K562 (cell line): ENCODE results near the gene ERCC2. TPM values are rescaled to one million over a fixed set of nuclear protein-coding genes. Genes with fewer than 3 reads are reported as not detected.
A peak's percentile ranks its signal among the peaks of the same experiment; 100 is the strongest.

Experiments used
- CBFA2T3 ChIP-seq: fragments of 450-650 bp; IDR thresholded peaks from 2 replicates; pipeline ENCODE4 v1.6.1; 2017
- CREM ChIP-seq: IDR thresholded peaks from 2 replicates; pipeline ENCODE4 v1.6.1; 2014; ENCODE audit warnings: antibody characterized with exemption, low read depth
- EGR1 ChIP-seq: fragments of 450-650 bp; conservative IDR thresholded peaks from 2 replicates; pipeline ENCODE4 v1.6.1; 2017; ENCODE audit warnings: mild to moderate bottlenecking
- HEY1 ChIP-seq: fragments of 250-450 bp; sonication (Bioruptor Pico); IDR thresholded peaks from 2 replicates; pipeline ENCODE4 v1.5.0; 2020; ENCODE audit warnings: mild to moderate bottlenecking, moderate library complexity, borderline replicate concordance
- HMGN3 ChIP-seq: IDR thresholded peaks from 2 replicates; pipeline ENCODE4 v1.6.1; 2011; ENCODE audit warnings: borderline replicate concordance, low read depth, mild to moderate bottlenecking, mixed read lengths, low read length; ENCODE audit not compliant: insufficient read length; ENCODE audit errors: extremely low read depth
- ID3 ChIP-seq, 2 experiments: fragments of 250-450 bp in 1 of 2; fragments of 450-650 bp in 1 of 2; sonication (Bioruptor Pico) in 1 of 2; IDR thresholded peaks; 2 replicates each; pipeline versions ENCODE4 v1.6.1 to v1.8.0; 2016 to 2021; ENCODE audit warnings: mild to moderate bottlenecking in 2 of 2, moderate library complexity in 2 of 2, missing compliant biosample characterization in 1 of 2, missing genetic modification characterization in 1 of 2
- KDM5B ChIP-seq: fragments of 200-600 bp; sonication (generic); IDR thresholded peaks from 2 replicates; pipeline ENCODE4 v1.6.1; 2012; ENCODE audit warnings: low read depth, mild to moderate bottlenecking, moderate library complexity, low read length, control low read depth, inconsistent platforms; ENCODE audit not compliant: insufficient replicate concordance
- L3MBTL2 ChIP-seq: fragments of 450-650 bp; IDR thresholded peaks from 2 replicates; pipeline ENCODE4 v1.6.1; 2016; ENCODE audit warnings: mild to moderate bottlenecking, moderate library complexity
- MEIS2 ChIP-seq: fragments of 450-650 bp; IDR thresholded peaks from 2 replicates; pipeline ENCODE4 v1.6.1; 2014; ENCODE audit warnings: mild to moderate bottlenecking; ENCODE audit not compliant: partially characterized antibody
- MYC ChIP-seq, 2 experiments: fragments of 250-450 bp in 1 of 2; sonication (Bioruptor Pico) in 1 of 2; IDR thresholded peaks; 2 replicates each; pipeline versions ENCODE4 v1.5.1 to v1.6.1; 2012 to 2021; ENCODE audit warnings: low read depth in 2 of 2, borderline replicate concordance in 1 of 2, improper control_type of control experiment in 1 of 2, low read length in 1 of 2, mild to moderate bottlenecking in 1 of 2, moderate library complexity in 1 of 2
- NFATC3 ChIP-seq: fragments of 450-650 bp; IDR thresholded peaks from 2 replicates; pipeline ENCODE4 v1.6.1; 2017; ENCODE audit warnings: mild to moderate bottlenecking
- NFRKB ChIP-seq: fragments of 450-650 bp; IDR thresholded peaks from 2 replicates; pipeline ENCODE4 v1.6.1; 2016; ENCODE audit warnings: low read depth
- NRF1 ChIP-seq, 2 experiments: fragments of 450-650 bp; IDR thresholded peaks in 1 of 2; conservative IDR thresholded peaks in 1 of 2; 2 replicates each; pipeline ENCODE4 v1.6.1; 2014; ENCODE audit warnings: mild to moderate bottlenecking in 2 of 2
- SMARCA4 ChIP-seq: fragments of 450-650 bp; IDR thresholded peaks from 2 replicates; pipeline ENCODE4 v1.6.1; 2016
- TAF1 ChIP-seq: IDR thresholded peaks from 2 replicates; pipeline ENCODE4 v1.6.1; 2011; ENCODE audit warnings: mild to moderate bottlenecking, low read length, moderate library complexity; ENCODE audit not compliant: insufficient read depth, control insufficient read depth, severe bottlenecking; ENCODE audit errors: extremely low read depth
- TBP ChIP-seq: optimal IDR thresholded peaks from 2 replicates; pipeline ENCODE3; 2011; ENCODE audit warnings: low read depth, low read length, improper control_type of control experiment
- TRIM28 ChIP-seq: fragments of 450-650 bp; IDR thresholded peaks from 2 replicates; pipeline ENCODE4 v1.6.1; 2017
- ZFX ChIP-seq: sonication (generic); formaldehyde crosslinking; IDR thresholded peaks from 2 replicates; pipeline ENCODE4 v1.8.0; 2022; ENCODE audit warnings: mild to moderate bottlenecking, missing genetic modification reagents, moderate library complexity
- ZNF384 ChIP-seq: IDR thresholded peaks from 2 replicates; pipeline ENCODE4 v1.6.1; 2012; ENCODE audit warnings: low read depth, low read length, improper control_type of control experiment
- ZNF830 ChIP-seq: fragments of 250-450 bp; sonication (Bioruptor Pico); IDR thresholded peaks from 2 replicates; pipeline ENCODE4 v1.5.0; 2021; ENCODE audit warnings: mild to moderate bottlenecking
- polyA plus RNA-seq, 8 experiments: library from polyadenylated mRNA; depleted of rRNA in 4 of 8; stranded (reverse) in 5 of 8; unstranded in 3 of 8; fragments of >200 nt; fragmentation: Nextera tagmentation in 2 of 8; fragmentation: Illumina TruSeq in 1 of 8; extraction: Ambion mirVana in 2 of 8; extraction: Trizol in 1 of 8; gene quantifications; 2 replicates each; pipeline versions ENCODE4 v1.2.1 to v1.2.3, GENCODE V29; 2011 to 2014; ENCODE audit warnings: inconsistent platforms in 1 of 8, missing spikeins in 1 of 8
- total RNA-seq, 7 experiments: library from RNA; depleted of rRNA in 6 of 7; stranded (reverse); fragments of >200 nt in 6 of 7; fragmentation: Illumina TruSeq in 2 of 7; extraction: Trizol in 2 of 7; gene quantifications; 2 replicates each; pipeline versions ENCODE4 v1.2.1 to v1.2.3, GENCODE V29; 2011 to 2021; ENCODE audit warnings: low replicate concordance in 1 of 7
- TF ChIP-seq, protein P1 (sequence below): fragments of 450-650 bp; IDR thresholded peaks from 2 replicates; pipeline ENCODE4 v1.6.1; 2018; ENCODE audit not compliant: partially characterized antibody
- TF ChIP-seq, protein P2 (sequence below): fragments of 250-450 bp; sonication (Bioruptor Pico); IDR thresholded peaks from 2 replicates; pipeline ENCODE4 v1.4.0; 2020; ENCODE audit warnings: mild to moderate bottlenecking

The ERCC2 gene
- total and polyA plus RNA-seq, 9 of the 15 experiments (the other 6 are each of a cell fraction or from before 2014, with no cell fraction given) = 2.2 to 55.9 (median 23.4) TPM

- TF ChIP-seq HEY1 = no peak
- TF ChIP-seq NRF1 (conservative IDR thresholded peaks at IDR 0.05 in 1 of 2, IDR thresholded peaks at IDR 0.05 in 1 of 2) = peak; percentile 98
- TF ChIP-seq NFRKB = peak; percentile 97
- TF ChIP-seq CBFA2T3 = 0 out of 2 replicates have a peak, but pooled peaks have one; percentile 18
- TF ChIP-seq MYC (IDR thresholded peaks at IDR 0.05; ENCODE audit: low read depth, low read length) = 0 out of 2 replicates have a peak, but pooled peaks have one; percentile 16
- TF ChIP-seq MYC (CRISPR knock-in tag; IDR thresholded peaks at IDR 0.05; ENCODE audit: borderline replicate concordance, low read depth) = no peak
- peak; percentile 43 for TF ChIP-seq TBP
- peak; percentile 64 for TF ChIP-seq SMARCA4
- peak; percentile 98 for TF ChIP-seq ZFX (CRISPR knock-in tag)
- TF ChIP-seq HMGN3 = peak; percentile 0
- TF ChIP-seq KDM5B = peak; percentile 77
- 0 out of 2 replicates have a peak, but pooled peaks have one; percentile 10 for TF ChIP-seq EGR1
- peak; percentile 59 for TF ChIP-seq TAF1
- TF ChIP-seq, protein P1, sequence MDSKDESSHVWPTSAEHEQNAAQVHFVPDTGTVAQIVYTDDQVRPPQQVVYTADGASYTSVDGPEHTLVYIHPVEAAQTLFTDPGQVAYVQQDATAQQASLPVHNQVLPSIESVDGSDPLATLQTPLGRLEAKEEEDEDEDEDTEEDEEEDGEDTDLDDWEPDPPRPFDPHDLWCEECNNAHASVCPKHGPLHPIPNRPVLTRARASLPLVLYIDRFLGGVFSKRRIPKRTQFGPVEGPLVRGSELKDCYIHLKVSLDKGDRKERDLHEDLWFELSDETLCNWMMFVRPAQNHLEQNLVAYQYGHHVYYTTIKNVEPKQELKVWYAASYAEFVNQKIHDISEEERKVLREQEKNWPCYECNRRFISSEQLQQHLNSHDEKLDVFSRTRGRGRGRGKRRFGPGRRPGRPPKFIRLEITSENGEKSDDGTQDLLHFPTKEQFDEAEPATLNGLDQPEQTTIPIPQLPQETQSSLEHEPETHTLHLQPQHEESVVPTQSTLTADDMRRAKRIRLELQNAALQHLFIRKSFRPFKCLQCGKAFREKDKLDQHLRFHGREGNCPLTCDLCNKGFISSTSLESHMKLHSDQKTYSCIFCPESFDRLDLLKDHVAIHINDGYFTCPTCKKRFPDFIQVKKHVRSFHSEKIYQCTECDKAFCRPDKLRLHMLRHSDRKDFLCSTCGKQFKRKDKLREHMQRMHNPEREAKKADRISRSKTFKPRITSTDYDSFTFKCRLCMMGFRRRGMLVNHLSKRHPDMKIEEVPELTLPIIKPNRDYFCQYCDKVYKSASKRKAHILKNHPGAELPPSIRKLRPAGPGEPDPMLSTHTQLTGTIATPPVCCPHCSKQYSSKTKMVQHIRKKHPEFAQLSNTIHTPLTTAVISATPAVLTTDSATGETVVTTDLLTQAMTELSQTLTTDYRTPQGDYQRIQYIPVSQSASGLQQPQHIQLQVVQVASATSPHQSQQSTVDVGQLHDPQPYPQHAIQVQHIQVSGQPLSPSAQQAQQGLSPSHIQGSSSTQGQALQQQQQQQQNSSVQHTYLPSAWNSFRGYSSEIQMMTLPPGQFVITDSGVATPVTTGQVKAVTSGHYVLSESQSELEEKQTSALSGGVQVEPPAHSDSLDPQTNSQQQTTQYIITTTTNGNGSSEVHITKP = peak; percentile 3
- TF ChIP-seq MEIS2 = peak; percentile 88
- TF ChIP-seq ZNF384 = peak; percentile 60; the same call in 1 of the 2 replicates
- TF ChIP-seq TRIM28 = peak; percentile 41; the same call in 1 of the 2 replicates
- TF ChIP-seq ID3 (CRISPR knock-in tag; IDR thresholded peaks at IDR 0.05) = no peak
- TF ChIP-seq ID3 (tag; IDR thresholded peaks at IDR 0.05) = 0 out of 2 replicates have a peak, but pooled peaks have one; percentile 51
- peak; percentile 30; the same call in 1 of the 2 replicates for TF ChIP-seq NFATC3
- no peak for TF ChIP-seq ZNF830 (CRISPR knock-in tag)
- peak; percentile 60; the same call in 1 of the 2 replicates for TF ChIP-seq L3MBTL2
- TF ChIP-seq, protein P2, sequence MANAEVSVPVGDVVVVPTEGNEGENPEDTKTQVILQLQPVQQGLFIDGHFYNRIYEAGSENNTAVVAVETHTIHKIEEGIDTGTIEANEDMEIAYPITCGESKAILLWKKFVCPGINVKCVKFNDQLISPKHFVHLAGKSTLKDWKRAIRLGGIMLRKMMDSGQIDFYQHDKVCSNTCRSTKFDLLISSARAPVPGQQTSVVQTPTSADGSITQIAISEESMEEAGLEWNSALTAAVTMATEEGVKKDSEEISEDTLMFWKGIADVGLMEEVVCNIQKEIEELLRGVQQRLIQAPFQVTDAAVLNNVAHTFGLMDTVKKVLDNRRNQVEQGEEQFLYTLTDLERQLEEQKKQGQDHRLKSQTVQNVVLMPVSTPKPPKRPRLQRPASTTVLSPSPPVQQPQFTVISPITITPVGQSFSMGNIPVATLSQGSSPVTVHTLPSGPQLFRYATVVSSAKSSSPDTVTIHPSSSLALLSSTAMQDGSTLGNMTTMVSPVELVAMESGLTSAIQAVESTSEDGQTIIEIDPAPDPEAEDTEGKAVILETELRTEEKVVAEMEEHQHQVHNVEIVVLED (CRISPR knock-in tag) = no peak
- TF ChIP-seq CREM = peak; percentile 85
Observed at GRCh38 chr19:45370410-45371204, at the start of gene ERCC2 (continued).
